SIG-M5 (cell line): ENCODE data around the gene LIPF.
"Not testable (repeated sequence)": the region's sequence is repeated elsewhere in the genome, so short reads cannot be mapped to it uniquely, and the experiment has no call there.

Source experiments
- DNase-seq: peaks from one replicate; lab custom pipeline; 2025; lab: John Stamatoyannopoulos, UW

The LIPF gene

DNA sequence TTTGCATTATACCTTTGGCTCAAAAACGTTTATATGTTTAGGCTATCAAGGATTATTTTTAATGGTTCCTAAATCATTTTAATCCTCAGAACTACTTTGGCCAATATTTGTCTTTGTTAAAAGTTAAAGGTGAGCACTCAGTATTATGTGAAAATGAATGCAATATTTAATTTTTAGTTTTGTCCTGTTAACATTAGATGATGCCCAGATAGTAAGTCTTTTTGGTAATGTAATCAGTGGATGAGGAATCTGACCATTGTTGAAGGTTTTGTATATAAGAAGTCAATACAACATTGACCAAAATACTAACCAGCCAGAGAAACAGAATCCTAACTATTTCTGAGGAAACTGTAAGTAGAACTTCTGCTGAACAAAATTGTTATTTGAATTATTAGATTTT lies at the start of gene LIPF:
Gene LIPF, plus strand, starts transcription at position 301 of the 400 bp plus-strand sequence. CDS start 2,856 bp downstream, outside the sequence.
- no peak for DNase-seq

DNA sequence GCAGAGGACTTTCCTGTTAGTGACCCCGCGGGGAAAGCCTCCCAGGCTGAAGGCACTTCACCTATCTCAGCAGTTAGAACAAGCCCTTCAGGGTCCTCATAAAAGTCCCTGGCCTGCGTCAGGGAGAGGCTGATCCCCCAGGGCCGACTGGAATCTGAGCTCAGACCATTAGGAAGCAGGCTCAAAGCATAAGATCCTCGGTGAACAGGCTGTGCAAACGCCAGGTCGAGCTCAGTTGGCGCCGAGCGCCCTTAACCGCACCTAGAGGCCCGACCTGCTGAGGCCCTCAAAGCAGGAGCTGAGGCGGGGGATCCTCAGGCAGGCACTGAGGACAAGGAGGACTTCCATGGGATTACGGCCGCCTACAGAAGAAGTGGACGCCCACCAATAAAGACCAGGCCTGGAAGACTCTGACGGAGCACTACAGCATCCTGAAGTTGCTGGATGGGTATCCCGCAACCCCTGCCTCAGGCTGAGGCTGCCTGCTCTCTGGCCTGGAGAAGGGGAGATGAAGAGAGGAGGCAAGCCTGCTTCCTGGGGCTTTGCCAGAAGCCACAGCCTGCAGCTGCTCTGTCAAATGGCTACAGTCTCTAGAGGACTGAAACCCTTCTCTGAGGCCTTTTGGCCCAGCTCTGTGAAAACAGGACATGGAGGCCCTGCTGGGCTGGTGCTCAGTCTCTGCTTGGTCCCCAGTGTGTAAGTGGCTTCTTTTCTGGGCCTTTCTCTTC lies 47.8 kb upstream of the LIPF start:
- DNase-seq = no peak

- DNase-seq = no peak
Measured at GRCh38 chr10:88617772-88618300, 46.4 kb upstream of the LIPF start.

DNA sequence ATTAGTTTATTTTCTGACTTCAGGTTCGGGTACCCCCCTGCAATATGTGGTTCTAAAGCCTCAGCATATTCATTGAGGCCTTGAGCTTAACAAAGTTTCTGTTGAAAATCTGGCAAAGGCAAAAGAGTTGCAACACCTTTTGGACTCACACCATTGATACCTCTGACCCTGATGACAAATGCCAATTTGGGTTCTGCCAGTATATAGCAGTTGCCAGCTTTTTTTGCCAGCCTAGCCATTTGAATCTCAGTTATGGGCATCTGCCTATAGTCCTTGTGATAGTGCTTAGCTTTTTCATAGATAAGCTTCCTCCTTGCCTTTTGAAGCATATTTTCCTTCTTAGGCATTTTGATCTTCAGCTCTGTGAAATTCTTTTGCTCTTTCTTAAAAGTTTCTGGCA lies 45.7 kb upstream of the LIPF start:
- no peak for DNase-seq

- no peak for DNase-seq
Measured at GRCh38 chr10:88620441-88620840, 43.8 kb upstream of the LIPF start.

GRCh38 chr10:88623835-88624234 lies 40.4 kb upstream of the LIPF start:
- DNase-seq = no peak

- no peak for DNase-seq
Measured at GRCh38 chr10:88624840-88625239, 39.4 kb upstream of the LIPF start.

DNA sequence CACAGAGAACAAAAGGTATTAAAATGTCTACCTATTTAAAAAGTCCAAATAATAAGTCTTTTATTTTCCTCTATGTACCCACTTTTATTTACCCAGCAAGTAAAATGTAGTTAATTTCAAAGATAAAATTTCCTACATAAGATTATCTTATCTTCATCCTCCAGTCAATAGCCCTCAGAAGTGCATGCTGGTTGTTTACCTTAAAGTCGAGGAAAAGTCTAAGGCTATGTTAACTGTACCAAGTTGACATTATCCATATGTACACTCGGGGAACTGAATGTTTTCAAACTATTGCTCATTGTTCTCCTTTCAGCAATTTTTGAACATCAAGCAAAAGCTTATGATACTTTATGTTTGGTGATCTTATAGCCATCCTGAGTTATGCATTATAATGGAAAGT lies 24.1 kb upstream of the LIPF start:
- no peak for DNase-seq

- no peak for DNase-seq
Measured at GRCh38 chr10:88642209-88642608, 22.0 kb upstream of the LIPF start.

DNA sequence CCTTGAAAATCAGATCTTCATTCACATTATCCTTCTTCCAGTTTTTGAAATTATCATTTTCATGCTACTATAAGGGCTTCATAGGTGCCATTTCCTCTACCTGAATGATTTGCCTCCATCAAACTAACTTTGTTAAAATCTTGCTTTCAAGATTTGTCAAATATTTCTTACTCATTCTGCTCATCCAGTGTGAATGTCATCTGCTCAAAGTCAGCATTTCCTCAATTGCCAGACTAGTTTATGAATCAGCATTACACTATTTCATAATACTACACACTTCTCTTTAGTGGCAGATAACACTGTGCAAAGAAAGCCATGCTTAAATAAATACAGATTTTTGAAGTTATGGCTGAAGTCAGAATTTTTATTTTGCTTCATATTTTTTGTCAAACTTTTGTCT lies 21.3 kb upstream of the LIPF start:
- no peak for DNase-seq

DNA sequence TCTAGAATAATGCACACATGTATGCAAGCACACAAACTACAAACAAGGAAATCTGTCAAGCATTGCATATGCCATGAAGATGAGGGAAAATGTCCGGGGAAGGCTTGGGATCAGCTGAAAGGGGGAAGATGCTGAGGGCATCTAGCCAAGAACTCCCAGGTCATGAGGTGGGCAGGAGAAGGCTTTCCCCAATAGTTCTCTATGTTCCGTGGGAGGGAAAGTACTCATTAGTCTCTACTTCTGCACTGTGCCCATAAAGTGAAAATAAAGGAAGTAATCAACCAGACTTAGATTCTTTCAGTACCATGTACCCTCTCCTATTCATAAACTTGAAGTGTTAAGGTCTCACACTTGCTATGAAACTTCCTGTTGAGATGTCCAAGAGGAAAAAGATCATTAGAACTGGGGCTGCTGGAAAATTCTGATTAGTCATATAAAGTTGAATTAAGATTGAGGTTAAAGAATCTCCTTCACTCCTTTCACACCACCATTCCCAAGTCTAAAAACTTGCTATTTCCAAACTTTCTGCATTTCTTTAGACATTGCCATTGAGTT lies 17.1 kb upstream of the LIPF start:
- DNase-seq = no peak

DNA sequence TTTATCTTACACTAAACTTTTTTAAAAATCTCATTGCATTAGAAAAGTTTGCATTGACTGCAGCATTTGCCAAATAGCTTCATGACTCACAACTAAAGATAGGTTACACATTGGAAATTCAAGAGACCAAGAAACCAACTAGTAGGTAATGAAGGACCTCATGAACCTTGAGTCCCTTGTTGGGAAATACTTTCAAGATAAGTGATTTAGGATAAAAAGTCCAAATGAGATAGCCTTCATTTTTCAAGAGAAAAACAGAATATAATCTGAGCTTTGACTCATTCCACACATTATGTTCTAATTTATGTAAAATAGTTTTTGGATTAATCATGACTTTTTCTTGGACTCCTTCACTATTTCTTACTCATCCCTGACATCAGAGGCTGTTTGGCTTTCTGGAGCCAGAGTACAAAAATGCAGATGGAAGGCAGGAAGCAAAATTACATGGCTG lies 13.1 kb upstream of the LIPF start:
- no peak for DNase-seq

DNA sequence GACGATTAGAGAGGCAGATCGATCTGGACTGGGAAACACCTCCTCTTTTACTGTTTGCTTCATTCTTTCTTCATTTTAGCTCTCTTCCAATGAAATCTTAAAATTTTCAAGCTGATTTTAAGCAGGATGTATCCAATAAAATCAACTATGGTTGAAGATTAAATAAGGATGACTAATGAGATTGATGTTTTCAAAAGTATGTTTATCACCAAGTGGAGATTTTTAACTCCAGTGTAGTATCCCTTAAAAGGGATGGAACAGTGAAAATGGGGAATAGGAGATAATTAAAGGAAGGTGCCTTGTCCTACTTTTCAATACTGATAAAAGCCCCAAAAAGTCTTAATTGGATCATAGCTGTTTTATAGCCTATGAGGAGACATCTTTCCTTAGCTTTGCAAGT lies 11.6 kb upstream of the LIPF start:
- DNase-seq = no peak

- DNase-seq = no peak
Measured at GRCh38 chr10:88657901-88658300, 6.3 kb upstream of the LIPF start.

- DNase-seq = no peak
Measured at GRCh38 chr10:88659725-88660597, 4.3 kb upstream of the LIPF start.

DNA sequence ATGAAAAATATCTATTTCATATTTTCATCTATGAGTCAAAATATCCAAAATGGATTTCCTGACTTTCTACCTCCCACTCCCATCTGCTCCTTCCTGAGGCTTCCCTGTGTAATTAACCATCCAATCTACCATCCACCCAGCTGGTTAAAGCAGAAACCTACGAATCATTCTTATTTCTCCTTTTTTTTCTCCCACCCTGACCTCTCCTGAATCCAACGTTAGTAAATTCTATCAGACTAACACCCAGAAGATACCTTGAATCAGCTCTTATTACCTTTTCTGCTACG lies 3.7 kb upstream of the LIPF start:
- no peak for DNase-seq

GRCh38 chr10:88661018-88661417 lies 3.2 kb upstream of the LIPF start:
- no peak for DNase-seq

DNA sequence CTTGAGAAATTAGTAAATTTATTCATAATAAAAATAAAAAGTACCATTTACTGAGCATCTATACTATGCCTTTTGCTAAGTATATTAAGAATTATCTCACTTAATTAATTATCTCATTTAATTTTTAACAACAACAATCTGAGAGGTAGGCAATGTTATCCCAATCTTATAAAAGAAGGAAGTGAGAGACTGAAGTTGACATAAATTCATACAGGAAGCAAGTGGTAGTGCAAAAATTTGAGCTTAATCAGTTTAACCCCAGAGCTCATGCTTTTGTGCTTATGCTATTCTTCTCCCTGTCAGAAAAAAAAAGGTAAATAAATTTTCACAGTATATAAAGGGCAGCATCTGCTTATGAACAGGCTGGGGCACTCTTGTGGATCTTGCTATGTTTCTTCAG lies 2.7 kb upstream of the LIPF start:
- DNase-seq = no peak

DNA sequence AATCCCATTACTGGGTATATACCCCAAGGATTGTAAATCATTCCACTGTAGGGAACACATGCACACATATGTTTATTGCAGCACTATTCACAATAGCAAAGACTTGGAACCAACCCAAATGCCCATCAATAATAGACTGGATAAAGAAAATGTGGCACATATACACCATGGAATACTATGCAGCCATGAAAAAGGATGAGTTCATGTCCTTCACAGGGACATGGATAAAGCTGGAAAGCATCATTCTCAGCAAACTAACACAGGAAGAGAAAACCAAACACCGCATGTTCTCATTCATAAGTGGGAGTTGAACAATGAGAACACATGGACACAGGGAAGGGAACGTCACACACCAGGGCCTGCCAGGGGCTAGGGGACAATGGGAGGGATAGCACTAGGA lies 1.1 kb upstream of the LIPF start:
- DNase-seq = not testable (repeated sequence)

GRCh38 chr10:88668465-88668864 lies 4.2 kb downstream of the LIPF start:
- no peak for DNase-seq

DNA sequence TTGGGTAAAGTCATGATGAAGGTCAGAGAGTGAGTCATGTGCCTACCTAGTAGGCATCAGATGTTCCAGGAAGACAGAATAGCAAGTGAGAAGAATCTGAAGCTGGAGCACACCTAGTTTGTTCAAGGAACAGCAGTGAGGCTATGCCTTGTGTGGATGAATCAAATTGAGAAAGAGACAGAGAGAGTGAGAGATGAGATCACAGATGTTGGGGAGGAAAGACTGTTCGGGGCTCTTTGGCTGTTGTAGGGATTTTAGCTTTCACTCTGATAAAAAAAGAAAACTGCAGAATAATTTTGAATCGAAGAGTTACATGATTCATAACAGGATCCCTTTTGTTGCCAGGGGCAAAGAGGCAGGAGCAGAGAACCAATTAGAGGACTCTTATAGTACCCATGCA lies 6.3 kb downstream of the LIPF start:
- DNase-seq = no peak

DNA sequence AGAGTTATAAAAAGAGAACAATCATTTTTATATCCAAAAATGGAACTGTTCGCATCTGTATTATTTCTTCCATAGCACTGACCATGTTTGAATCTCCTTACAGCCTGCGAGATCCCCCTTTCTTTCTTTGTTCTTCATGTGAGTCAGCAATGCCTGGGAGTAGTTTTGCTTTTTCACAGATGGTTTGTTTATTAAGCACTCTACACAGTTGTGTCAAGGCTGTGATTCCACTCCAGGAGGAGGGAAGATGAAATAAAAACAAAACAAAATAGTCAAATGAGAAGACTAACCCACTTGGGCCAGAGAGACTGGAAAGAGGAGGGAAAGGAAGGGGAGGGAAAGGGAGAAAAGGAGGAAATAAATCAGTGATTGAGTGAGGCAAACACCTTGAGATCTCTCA lies 7.8 kb downstream of the LIPF start:
- no peak for DNase-seq
